ENCODE measurements around the gene NTRK3.

DNA sequence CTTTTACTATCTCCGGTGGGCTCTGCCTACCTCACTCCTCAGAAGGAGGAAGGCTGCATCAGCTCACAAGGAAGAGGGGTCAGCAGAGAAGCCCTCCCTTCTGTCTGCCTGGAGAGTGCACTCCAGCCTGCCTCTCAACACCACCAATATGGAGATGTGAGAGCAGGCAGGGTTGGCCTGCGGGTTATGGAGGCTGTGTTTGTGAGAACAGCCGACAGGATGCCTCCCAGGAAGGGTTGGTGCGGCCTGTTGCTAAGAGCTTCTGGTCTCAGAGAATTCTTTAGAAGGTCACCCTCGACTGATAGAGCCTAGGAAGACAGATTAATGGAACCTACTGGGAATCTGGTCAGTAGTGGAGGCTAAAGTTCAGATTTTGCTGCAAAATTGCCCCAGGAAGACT is 326.1 kb downstream of the NTRK3 start:
- TF ChIP-seq EZH2 (IDR thresholded peaks at IDR 0.05; ENCODE audit: low read length, unreplicated experiment), result no peak
- TF ChIP-seq, protein P1, sequence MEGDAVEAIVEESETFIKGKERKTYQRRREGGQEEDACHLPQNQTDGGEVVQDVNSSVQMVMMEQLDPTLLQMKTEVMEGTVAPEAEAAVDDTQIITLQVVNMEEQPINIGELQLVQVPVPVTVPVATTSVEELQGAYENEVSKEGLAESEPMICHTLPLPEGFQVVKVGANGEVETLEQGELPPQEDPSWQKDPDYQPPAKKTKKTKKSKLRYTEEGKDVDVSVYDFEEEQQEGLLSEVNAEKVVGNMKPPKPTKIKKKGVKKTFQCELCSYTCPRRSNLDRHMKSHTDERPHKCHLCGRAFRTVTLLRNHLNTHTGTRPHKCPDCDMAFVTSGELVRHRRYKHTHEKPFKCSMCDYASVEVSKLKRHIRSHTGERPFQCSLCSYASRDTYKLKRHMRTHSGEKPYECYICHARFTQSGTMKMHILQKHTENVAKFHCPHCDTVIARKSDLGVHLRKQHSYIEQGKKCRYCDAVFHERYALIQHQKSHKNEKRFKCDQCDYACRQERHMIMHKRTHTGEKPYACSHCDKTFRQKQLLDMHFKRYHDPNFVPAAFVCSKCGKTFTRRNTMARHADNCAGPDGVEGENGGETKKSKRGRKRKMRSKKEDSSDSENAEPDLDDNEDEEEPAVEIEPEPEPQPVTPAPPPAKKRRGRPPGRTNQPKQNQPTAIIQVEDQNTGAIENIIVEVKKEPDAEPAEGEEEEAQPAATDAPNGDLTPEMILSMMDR (conservative IDR thresholded peaks at IDR 0.05; ENCODE audit: low read depth, low read length), result no peak

Data from PC-3 (cell line).